SK-N-SH (cell line): ENCODE results near the gene SCTR. TPM values are rescaled to one million over a fixed set of nuclear protein-coding genes. Genes with fewer than 3 reads are reported as not detected.

Experiments
- CTCF ChIA-PET: fragments of 300-600, 350-600 bp; formaldehyde crosslinking; extraction: SDS; loops from one replicate; lab custom pipeline; 2021; lab: Yijun Ruan, JAX
- POLR2A ChIA-PET: fragments of 350-600 bp; sonication (Branson Sonifier 250); formaldehyde crosslinking; extraction: SDS; loops from one replicate; lab custom pipeline; 2020; ENCODE audit warnings: antibody characterized with exemption, inconsistent platforms; lab: Yijun Ruan, JAX
- DNase-seq: peaks from one replicate; pipeline ENCODE4 v3.0.0; 2012
- H2AFZ ChIP-seq: fragments of 200-600 bp; sonication (generic); 2 replicates; pipeline ENCODE4 v1.8.1; 2016; ENCODE audit warnings: antibody characterized with exemption, mild to moderate bottlenecking, low read depth
- H3F3A ChIP-seq: fragments of 200-600 bp; sonication (generic); replicated peaks from 2 replicates; pipeline ENCODE3; 2016; ENCODE audit warnings: antibody characterized with exemption, mild to moderate bottlenecking; ENCODE audit not compliant: insufficient read depth
- H3K27ac ChIP-seq, 2 experiments: fragments of 200-500 bp in 1 of 2; fragments of 200-600 bp in 1 of 2; sonication (Bioruptor generic) in 1 of 2; sonication (generic), shearing (Covaris generic) in 1 of 2; 2 replicates each; pipeline versions ENCODE4 v1.5.1 to v1.6.1; 2014 to 2016; ENCODE audit warnings: low read depth in 2 of 2, inconsistent platforms in 1 of 2, low read length in 1 of 2, mild to moderate bottlenecking in 1 of 2, mixed read lengths in 1 of 2
- H3K27me3 ChIP-seq: fragments of 200-600 bp; sonication (generic), shearing (Covaris generic); 2 replicates; pipeline ENCODE4 v1.6.1; 2016; ENCODE audit warnings: mixed run types; ENCODE audit not compliant: insufficient read depth
- H3K36me3 ChIP-seq, 2 experiments: fragments of 200-500 bp in 1 of 2; fragments of 200-600 bp in 1 of 2; sonication (Bioruptor generic) in 1 of 2; sonication (generic) in 1 of 2; replicated peaks in 1 of 2; 2 replicates each; pipeline versions ENCODE3 to v1.5.1; 2014 to 2016; ENCODE audit warnings: low read length in 1 of 2, mild to moderate bottlenecking in 1 of 2; ENCODE audit not compliant: insufficient read depth in 2 of 2, control insufficient read depth in 1 of 2
- H3K4me1 ChIP-seq, 2 experiments: fragments of 200-500 bp in 1 of 2; fragments of 200-600 bp in 1 of 2; sonication (Bioruptor generic) in 1 of 2; sonication (generic), shearing (Covaris generic) in 1 of 2; 2 replicates each; pipeline versions ENCODE4 v1.5.1 to v1.6.1; 2014 to 2016; ENCODE audit warnings: low read depth in 1 of 2, low read length in 1 of 2, mixed run types in 1 of 2; ENCODE audit not compliant: insufficient read depth in 2 of 2, control insufficient read depth in 1 of 2
- H3K4me2 ChIP-seq: fragments of 200-600 bp; sonication (generic), shearing (Covaris generic); 2 replicates; pipeline ENCODE4 v1.6.1; 2017; ENCODE audit warnings: mixed run types
- H3K4me3 ChIP-seq, 2 experiments: fragments of 200-500 bp in 1 of 2; fragments of 200-600 bp in 1 of 2; sonication (Bioruptor generic) in 1 of 2; sonication (generic), shearing (Covaris generic) in 1 of 2; 2 replicates each; pipeline versions ENCODE4 v1.5.1 to v1.8.1; 2014 to 2016; ENCODE audit warnings: low read depth in 2 of 2, inconsistent platforms in 1 of 2, low read length in 1 of 2, mild to moderate bottlenecking in 1 of 2, mixed read lengths in 1 of 2, moderate library complexity in 1 of 2
- H3K79me2 ChIP-seq: fragments of 200-600 bp; sonication (generic); 2 replicates; pipeline ENCODE4 v1.8.1; 2017; ENCODE audit warnings: mild to moderate bottlenecking; ENCODE audit not compliant: insufficient read depth
- H3K9ac ChIP-seq: fragments of 200-600 bp; sonication (generic); 2 replicates; pipeline ENCODE4 v1.6.1; 2017; ENCODE audit warnings: mixed run types
- H3K9me2 ChIP-seq: fragments of 200-600 bp; sonication (generic); 2 replicates; pipeline ENCODE4 v1.6.1; 2017; ENCODE audit warnings: mixed run types
- H3K9me3 ChIP-seq: fragments of 200-600 bp; sonication (generic); 2 replicates; pipeline ENCODE4 v1.6.1; 2017; ENCODE audit warnings: mixed run types, mild to moderate bottlenecking, moderate library complexity
- H4K20me1 ChIP-seq: fragments of 200-600 bp; sonication (generic); 2 replicates; pipeline ENCODE4 v1.6.1; 2017; ENCODE audit warnings: mild to moderate bottlenecking, mixed run types; ENCODE audit not compliant: insufficient read depth
- CHD2 ChIP-seq: fragments of 150-350 bp; IDR thresholded peaks from 2 replicates; pipeline ENCODE4 v1.6.1; 2018; ENCODE audit warnings: low read length; ENCODE audit not compliant: partially characterized antibody
- CTCF ChIP-seq: fragments of 200-600 bp; sonication (generic); IDR thresholded peaks from 2 replicates; pipeline ENCODE4 v1.6.1; 2017; ENCODE audit warnings: antibody characterized with exemption, mild to moderate bottlenecking, moderate library complexity
- ELF1 ChIP-seq: IDR thresholded peaks from 2 replicates; pipeline ENCODE4 v1.4.0; 2012
- EP300 ChIP-seq, 2 experiments: IDR thresholded peaks; 2 replicates each; pipeline versions ENCODE4 v1.4.0 to v1.6.1; 2012; ENCODE audit warnings: borderline replicate concordance in 1 of 2, low read depth in 1 of 2, low read length in 1 of 2
- FOSL2 ChIP-seq: IDR thresholded peaks from 2 replicates; pipeline ENCODE4 v1.4.0; 2012; ENCODE audit warnings: low read depth, mild to moderate bottlenecking, moderate library complexity, borderline replicate concordance
- FOXJ3 ChIP-seq: sonication (generic); formaldehyde crosslinking; IDR thresholded peaks from 2 replicates; pipeline ENCODE4 v1.5.1; 2020; ENCODE audit warnings: mild to moderate bottlenecking, missing genetic modification reagents
- GABPA ChIP-seq: IDR thresholded peaks from 2 replicates; pipeline ENCODE4 v1.4.0; 2012; ENCODE audit warnings: low read depth, mild to moderate bottlenecking
- IRF3 ChIP-seq: fragments of 150-350 bp; IDR thresholded peaks from 2 replicates; pipeline ENCODE4 v1.6.1; 2016; ENCODE audit warnings: mild to moderate bottlenecking, low read depth, low read length
- NFIC ChIP-seq: IDR thresholded peaks from 2 replicates; pipeline ENCODE4 v1.4.0; 2012; ENCODE audit warnings: borderline replicate concordance
- REST ChIP-seq: IDR thresholded peaks from 2 replicates; pipeline ENCODE4 v1.6.1; 2012; ENCODE audit warnings: mild to moderate bottlenecking, low read depth, low read length, moderate library complexity
- RFX5 ChIP-seq: IDR thresholded peaks from 2 replicates; pipeline ENCODE4 v1.6.1; 2012; ENCODE audit warnings: mild to moderate bottlenecking, improper control_type of control experiment, low read length
- RXRA ChIP-seq: IDR thresholded peaks from 2 replicates; pipeline ENCODE4 v1.4.0; 2012; ENCODE audit warnings: low read depth, mild to moderate bottlenecking, borderline replicate concordance
- TEAD4 ChIP-seq: IDR thresholded peaks from 2 replicates; pipeline ENCODE4 v1.4.0; 2012; ENCODE audit warnings: mild to moderate bottlenecking, borderline replicate concordance; ENCODE audit not compliant: insufficient read depth
- USF1 ChIP-seq: IDR thresholded peaks from 2 replicates; pipeline ENCODE4 v1.4.0; 2012; ENCODE audit warnings: low read depth, borderline replicate concordance
- YY1 ChIP-seq: IDR thresholded peaks from 2 replicates; pipeline ENCODE4 v1.4.0; 2012; ENCODE audit warnings: low read depth, mild to moderate bottlenecking
- ZBTB33 ChIP-seq: IDR thresholded peaks from 2 replicates; pipeline ENCODE4 v1.4.0; 2012; ENCODE audit warnings: low read depth, borderline replicate concordance
- WGBS: methylation state at CpG from one replicate; pipeline ENCODE4 v1.1.6; 2017; ENCODE audit warnings: low lambda C conversion rate; 5-methylcytosine and 5-hydroxymethylcytosine counted together
- polyA plus RNA-seq, 3 experiments: library from polyadenylated mRNA; depleted of rRNA; stranded (reverse); fragments of >200 nt; gene quantifications; 2 replicates each; pipeline ENCODE4 v1.2.3, GENCODE V29; 2012

The SCTR gene
- polyA plus RNA-seq, 1 of the 3 experiments (the other 2 are of a cell fraction) = not detected

- DNase-seq = no peak
- no peaks in the 10 kb centered on the region for H4K20me1 ChIP-seq
- H3K4me1 ChIP-seq = peaks cover 0 to 14% of the 10 kb centered on the region in 2 experiments; a peak in 3 of 4 replicates
- H3K9me2 ChIP-seq = no peaks in the 10 kb centered on the region
- H3K9me3 ChIP-seq = no peaks in the 10 kb centered on the region
- TF ChIP-seq CTCF = no peak
- TF ChIP-seq TEAD4 = no peak
- TF ChIP-seq GABPA = no peak
- no peak for TF ChIP-seq CHD2
- TF ChIP-seq FOSL2 = no peak
- TF ChIP-seq ELF1 = no peak
- TF ChIP-seq EP300 (IDR thresholded peaks at IDR 0.05; ENCODE audit: borderline replicate concordance in 1 of 2, low read depth in 1 of 2, low read length in 1 of 2) = no peak
- TF ChIP-seq NFIC = no peak
- TF ChIP-seq USF1 = no peak
- no peak for TF ChIP-seq ZBTB33
- TF ChIP-seq RFX5 = no peak
- no peak for TF ChIP-seq IRF3
- no peak for TF ChIP-seq REST
- no peak for TF ChIP-seq RXRA
- no peak for TF ChIP-seq YY1
- TF ChIP-seq FOXJ3 (CRISPR knock-in tag) = no peak
- H3K9ac ChIP-seq = no peak overlapping the region
- H3K36me3 ChIP-seq = no peaks in the 10 kb centered on the region
- POLR2A ChIA-PET = interaction anchor here (0.6 kb wide), 1 partner anchor 226 kb away, joined by 4 read pairs; no protein-coding TSS in a partner anchor
- H3K79me2 ChIP-seq = no peaks in the 10 kb centered on the region
- no peak overlapping the region for H3K4me3 ChIP-seq
- CTCF ChIA-PET = interaction anchor here (1.0 to 1.1 kb wide), 2 partner anchors 9 to 30 kb away, joined by 3 to 5 read pairs; no protein-coding TSS in a partner anchor
- H3K27ac ChIP-seq = no peak overlapping the region
- no peak overlapping the region for H2AFZ ChIP-seq
- H3K4me2 ChIP-seq = no peak overlapping the region
- no peaks in the 10 kb centered on the region for H3F3A ChIP-seq
- H3K27me3 ChIP-seq = no peaks in the 10 kb centered on the region; the same call in 1 of the 2 replicates
- 75% methylated on average over 9 of the region's 9 CpGs for WGBS
These were observed 78.2 kb downstream of the SCTR start for GRCh38 chr2:119446037-119446436.
